ENCODE measurements around the gene APOL3. TPM values are rescaled to one million over a fixed set of nuclear protein-coding genes. Genes with fewer than 3 reads are reported as not detected.
"Not testable (repeated sequence)": the region's sequence is repeated elsewhere in the genome, so short reads cannot be mapped to it uniquely, and the experiment has no call there.

APOL3 gene
- total RNA-seq, 2 donors from 2014 or later: 99.3 to 118 TPM

GRCh38 chr22:36100908-36101307 lies 59.6 kb downstream of the APOL3 start:
- not testable (repeated sequence) for H3K4me3 Mint-ChIP-seq; H3K9me3 Mint-ChIP-seq; ATAC-seq (replicated peaks); H3K4me1 Mint-ChIP-seq; H3K27me3 Mint-ChIP-seq; H3K36me3 Mint-ChIP-seq (ENCODE audit: low read depth); H3K27ac Mint-ChIP-seq

- Mint-ChIP-seq H3K27me3 (peaks cover 9% of the 10 kb centered on the region), H3K9me3 (no peaks in the 10 kb centered on the region), H3K4me3 (no peak overlapping the region), H3K27ac (no peak overlapping the region), H3K4me1 (no peaks in the 10 kb centered on the region), H3K36me3 (ENCODE audit: low read depth) (no peaks in the 10 kb centered on the region)
- ATAC-seq (replicated peaks): no peak
Observed at GRCh38 chr22:36100134-36100824, 60.3 kb downstream of the APOL3 start.

GRCh38 chr22:36099561-36099960 lies 61.0 kb downstream of the APOL3 start:
- H3K27ac Mint-ChIP-seq; H3K36me3 Mint-ChIP-seq (ENCODE audit: low read depth); ATAC-seq (replicated peaks); H3K4me3 Mint-ChIP-seq; H3K4me1 Mint-ChIP-seq; H3K9me3 Mint-ChIP-seq; H3K27me3 Mint-ChIP-seq: not testable (repeated sequence)

DNA sequence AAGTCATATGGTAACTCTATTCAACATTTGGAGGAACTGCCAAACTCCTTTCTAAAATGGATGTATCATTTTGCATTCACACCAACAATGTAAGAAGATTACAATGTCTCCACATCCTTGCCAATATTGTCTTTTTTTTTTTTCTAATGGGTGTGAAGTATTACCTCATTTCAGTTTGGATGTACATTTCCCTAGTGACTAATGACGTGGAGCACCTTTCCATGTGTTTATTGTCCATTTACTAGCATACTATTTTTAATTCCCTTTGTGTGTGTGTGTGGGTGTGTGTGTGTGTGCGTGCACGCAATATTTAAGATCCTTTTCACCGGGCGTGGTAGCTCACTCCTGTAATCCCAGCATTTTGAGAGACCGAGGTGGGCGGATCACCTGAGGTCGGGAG lies 62.7 kb downstream of the APOL3 start:
- Mint-ChIP-seq H3K4me3 (no peak overlapping the region), H3K27me3 (peaks cover 3% of the 10 kb centered on the region), H3K4me1 (no peaks in the 10 kb centered on the region), H3K9me3 (no peaks in the 10 kb centered on the region), H3K36me3 (ENCODE audit: low read depth) (no peaks in the 10 kb centered on the region), H3K27ac (no peak overlapping the region)
- no peak for ATAC-seq (replicated peaks)

- not testable (repeated sequence) for ATAC-seq (replicated peaks); H3K36me3 Mint-ChIP-seq (ENCODE audit: low read depth); H3K27ac Mint-ChIP-seq
Observed at GRCh38 chr22:36090772-36091171, 69.8 kb downstream of the APOL3 start.

More at GRCh38 chr22:36090772-36091171, 69.8 kb downstream of the APOL3 start:
- H3K9me3 Mint-ChIP-seq, H3K4me1 Mint-ChIP-seq, H3K4me3 Mint-ChIP-seq, H3K27me3 Mint-ChIP-seq: not testable (repeated sequence)

Other genes with a start within 250 kb of the APOL3 start
- 1 to 10 TPM; 4.0 to 4.3 TPM for gene RBFOX2, start 131.9 kb downstream of the APOL3 start, total RNA-seq
- gene APOL4, start 41.1 kb upstream of the APOL3 start, total RNA-seq: 1 to 10 TPM in 1 of 2 donors, under 1 TPM in 1; 0.56 to 1.2 TPM
- gene APOL2, start 78.8 kb upstream of the APOL3 start, total RNA-seq: 100 to 1,000 TPM; 105 to 116 TPM
- 10 to 100 TPM; 52.8 to 89.4 TPM for gene APOL1, start 92.4 kb upstream of the APOL3 start, total RNA-seq
- 100 to 1,000 TPM; 782 to 800 TPM for gene MYH9, start 227.2 kb upstream of the APOL3 start, total RNA-seq